Measurements from ENCODE around the gene ANKMY2.
"Not testable (repeated sequence)": the region's sequence is repeated elsewhere in the genome, so short reads cannot be mapped to it uniquely, and the experiment has no call there.

The ANKMY2 gene

GRCh38 chr7:16616542-16616941 is 29.0 kb downstream of the ANKMY2 start:
- no peak for DNase-seq

GRCh38 chr7:16616122-16616521 is 29.4 kb downstream of the ANKMY2 start:
- no peak for DNase-seq

GRCh38 chr7:16615228-16615627 is 30.3 kb downstream of the ANKMY2 start:
- DNase-seq, result no peak

DNA sequence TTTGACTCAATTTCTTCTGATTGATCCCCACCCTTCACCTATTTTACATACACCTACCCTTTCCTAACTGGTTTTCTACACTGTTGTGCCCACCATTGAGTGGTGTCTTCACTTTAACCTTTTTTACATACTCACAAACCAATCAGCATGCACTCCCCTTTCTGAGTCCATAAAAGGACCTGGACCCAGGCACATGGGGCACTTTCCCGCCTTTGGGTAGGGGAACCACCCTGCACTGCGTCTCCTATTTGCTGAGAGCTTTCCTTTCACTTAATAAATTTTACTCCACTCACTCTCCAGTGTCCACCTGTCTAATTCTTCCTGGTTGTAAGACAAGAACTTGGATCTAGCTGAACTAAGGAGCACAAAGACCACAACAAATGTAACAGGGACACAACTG is 33.8 kb downstream of the ANKMY2 start:
- DNase-seq, result no peak

- DNase-seq, result no peak
Observed at GRCh38 chr7:16609842-16610450, 35.6 kb downstream of the ANKMY2 start.

GRCh38 chr7:16606704-16607103 is 38.9 kb downstream of the ANKMY2 start:
- DNase-seq, result no peak

- DNase-seq, result no peak
Observed at GRCh38 chr7:16604054-16604453, 41.5 kb downstream of the ANKMY2 start.

DNA sequence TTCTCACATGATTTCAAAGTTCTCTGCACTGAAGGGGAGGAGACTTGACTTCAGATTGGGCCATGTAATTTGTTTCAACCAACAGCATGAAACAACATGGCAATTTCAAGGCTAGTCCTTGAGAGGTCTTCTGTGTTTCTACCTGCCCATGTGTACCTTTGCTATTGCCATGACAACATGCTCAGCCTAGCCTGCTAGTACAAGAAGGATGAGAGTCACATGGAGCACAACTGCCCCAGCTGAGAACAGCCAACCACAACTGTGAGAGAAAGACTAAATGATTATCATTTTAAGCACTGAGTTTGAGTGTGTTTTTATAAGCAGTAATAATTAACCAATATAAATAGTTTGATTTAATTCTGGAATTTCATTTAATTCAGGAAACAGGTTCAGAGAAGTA is 41.9 kb downstream of the ANKMY2 start:
- DNase-seq, result no peak

DNA sequence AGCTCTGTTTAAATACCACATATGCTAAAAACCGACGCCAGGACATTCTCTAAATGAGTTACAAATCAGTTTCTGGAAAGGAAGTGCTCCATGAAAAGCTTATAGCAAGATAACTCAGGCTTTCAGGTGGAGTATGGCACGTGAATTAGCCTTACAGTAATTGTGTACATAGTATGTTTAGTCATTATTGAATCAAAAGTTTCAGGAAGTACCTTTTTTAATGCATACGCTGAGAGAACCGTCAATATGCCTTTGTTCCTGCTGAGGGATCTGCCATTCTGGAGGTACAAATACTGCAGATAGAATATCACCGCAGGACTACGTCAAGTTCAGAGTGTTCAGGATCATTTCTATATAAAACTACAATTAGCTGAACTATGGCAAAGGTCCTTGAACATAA is 45.7 kb downstream of the ANKMY2 start:
- DNase-seq, result no peak

DNA sequence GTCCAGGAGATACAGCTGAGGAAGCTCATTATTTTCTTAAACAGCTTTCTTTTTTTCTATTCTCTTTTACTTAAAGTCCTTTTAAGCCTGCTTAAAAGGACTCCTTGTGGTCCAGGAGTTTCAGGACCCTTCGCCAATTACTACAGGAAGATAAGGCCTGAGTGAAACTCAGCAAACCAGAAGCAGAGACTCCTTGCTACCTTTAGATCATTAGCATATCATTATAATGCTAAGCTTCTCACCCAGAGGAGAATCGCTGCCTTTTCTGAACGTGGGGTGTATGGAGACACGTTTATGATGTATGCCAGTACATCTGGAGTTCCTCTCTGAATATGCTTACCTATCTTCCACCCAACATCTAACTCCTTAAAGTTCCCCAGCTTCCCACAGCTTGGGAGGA is 47.5 kb downstream of the ANKMY2 start:
- DNase-seq, result no peak

DNA sequence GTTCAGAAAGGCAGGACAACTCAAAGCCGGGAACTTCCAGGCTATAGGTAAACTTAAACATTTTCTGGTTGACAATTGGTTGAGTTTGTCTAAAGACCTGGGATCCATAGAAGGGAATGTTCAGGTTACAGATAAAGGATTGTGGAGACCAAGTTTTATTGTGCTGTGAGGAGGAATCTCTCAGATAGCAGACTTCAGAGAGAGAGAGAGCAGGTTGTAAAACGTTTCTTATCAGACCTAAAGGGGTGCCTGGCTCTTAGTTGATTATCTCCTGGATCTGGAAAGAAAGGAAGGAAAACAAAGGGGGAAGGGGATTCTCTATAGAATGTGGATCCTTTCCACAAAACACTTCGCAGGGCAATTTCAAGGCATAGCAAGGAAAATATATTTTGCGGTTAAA is 50.0 kb downstream of the ANKMY2 start:
- not testable (repeated sequence) for DNase-seq

DNA sequence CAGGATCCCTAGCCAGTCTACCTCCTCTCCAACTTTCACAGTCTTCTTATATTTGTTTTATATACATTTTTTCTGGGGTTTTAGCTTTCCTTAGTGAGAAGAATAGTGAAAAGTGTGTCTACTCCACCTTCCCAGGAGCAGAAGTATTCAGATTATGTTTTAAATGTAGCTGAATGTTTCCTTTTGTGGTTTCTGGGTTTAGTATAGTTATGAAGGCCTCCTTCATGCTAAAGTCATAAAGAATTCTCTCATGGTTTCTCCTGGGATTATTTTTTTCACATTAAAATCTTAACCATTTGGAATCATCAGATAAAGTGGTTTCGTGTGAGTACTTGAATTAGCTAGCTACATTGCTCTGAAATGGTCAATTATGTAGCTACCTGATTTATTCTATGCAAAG is 50.9 kb downstream of the ANKMY2 start:
- DNase-seq, result no peak

DNA sequence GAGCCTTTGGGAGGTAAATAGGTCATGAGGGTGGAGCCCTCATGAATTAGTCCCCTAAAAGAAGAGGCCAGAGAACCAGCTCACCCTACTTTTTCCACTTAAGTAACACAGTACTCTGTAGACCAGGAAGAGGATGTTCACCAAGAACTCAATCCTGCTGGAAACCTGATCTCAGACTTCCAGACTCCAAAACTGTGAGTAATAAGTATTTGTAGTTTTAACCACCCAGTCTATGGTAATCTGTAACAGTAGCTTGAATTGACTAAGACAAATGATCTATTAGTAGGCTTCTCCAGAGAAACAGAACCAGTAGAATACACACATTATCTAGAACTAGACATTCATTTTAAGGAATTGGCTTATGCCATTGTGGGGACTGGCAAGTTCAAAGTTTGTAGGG is 51.5 kb downstream of the ANKMY2 start:
- DNase-seq, result no peak

- DNase-seq, result no peak
Observed at GRCh38 chr7:16592395-16592794, 53.2 kb downstream of the ANKMY2 start.

- no peak for DNase-seq
Observed at GRCh38 chr7:16590424-16590823, 55.1 kb downstream of the ANKMY2 start.

DNA sequence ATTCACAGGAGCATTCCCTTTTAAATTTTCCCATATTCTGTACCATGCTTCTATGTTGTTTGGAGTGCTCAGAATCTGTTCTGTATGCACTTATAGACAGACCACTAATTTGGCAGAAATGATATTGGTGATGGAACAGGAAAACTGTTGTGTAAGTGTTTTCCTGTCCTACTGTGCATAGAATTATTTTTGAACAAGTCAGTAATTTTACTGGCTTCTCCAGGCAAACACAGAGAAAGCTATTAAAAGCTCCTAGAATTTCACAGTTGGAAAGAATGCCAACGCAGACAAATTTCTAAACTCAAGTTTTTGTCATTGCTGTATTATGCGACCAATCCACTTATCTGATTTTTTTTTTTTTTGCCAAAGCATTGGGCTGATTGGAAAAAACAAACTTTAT is 55.7 kb downstream of the ANKMY2 start:
- no peak for DNase-seq

GRCh38 chr7:16587790-16588189 is 57.8 kb downstream of the ANKMY2 start:
- DNase-seq, result no peak

DNA sequence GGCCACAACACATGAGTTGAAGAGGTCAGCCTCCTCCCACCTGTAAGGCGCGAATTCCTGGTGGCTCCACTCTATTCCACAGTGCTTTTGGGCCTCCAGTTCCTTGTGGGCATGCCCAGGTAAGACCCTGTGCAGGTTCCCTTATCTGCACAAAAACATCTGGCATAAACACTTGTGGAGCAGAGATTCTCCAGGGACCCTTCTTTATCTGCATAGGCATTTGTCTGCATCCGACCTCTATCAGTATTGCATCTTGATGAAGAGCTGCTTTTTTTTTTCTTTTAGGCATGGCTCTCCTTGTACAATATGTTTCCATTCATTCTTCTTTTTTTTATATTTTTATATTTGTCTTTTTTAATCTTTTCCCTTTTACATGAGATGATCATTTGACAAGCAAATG is 58.4 kb downstream of the ANKMY2 start:
- DNase-seq, result no peak

DNA sequence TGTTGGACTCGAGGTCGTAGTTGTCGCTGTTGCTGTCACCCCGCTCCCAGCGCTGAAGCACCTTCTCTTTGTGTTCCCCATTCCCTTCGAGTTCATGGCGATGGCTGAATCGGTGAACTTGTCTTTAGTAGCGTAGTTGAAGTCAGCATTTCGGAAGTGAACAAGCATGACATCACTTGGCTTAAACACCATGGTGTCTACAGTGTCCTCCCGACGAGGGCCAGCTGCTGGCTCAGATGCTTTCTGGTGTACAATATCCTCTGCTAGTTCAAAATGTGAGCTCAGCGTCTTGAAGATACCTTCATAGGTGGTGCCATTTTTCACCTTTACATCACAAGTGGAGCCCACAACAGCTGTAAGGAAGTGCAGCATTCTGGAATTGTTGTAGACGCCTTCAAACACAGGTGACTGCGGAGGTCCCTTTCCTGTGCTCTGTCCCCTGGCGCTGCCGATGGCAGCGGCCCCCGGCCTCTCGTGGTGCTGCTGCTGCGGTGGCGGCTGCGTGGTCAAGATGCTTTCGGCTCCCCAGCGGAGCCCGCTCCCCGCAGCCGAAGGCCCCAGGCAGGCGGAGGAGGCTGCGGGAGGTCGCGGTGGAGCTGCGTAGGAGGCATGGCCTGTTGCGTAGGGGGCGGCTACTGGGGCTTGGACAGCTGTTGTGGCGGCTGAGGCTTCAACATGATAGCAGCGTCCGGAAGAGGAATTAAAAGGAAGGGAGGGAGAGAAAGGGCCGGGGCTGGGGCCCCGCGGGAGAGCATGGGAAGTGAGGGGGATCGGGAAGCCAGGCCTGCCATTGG is 59.3 kb downstream of the ANKMY2 start:
- no peak for DNase-seq

DNA sequence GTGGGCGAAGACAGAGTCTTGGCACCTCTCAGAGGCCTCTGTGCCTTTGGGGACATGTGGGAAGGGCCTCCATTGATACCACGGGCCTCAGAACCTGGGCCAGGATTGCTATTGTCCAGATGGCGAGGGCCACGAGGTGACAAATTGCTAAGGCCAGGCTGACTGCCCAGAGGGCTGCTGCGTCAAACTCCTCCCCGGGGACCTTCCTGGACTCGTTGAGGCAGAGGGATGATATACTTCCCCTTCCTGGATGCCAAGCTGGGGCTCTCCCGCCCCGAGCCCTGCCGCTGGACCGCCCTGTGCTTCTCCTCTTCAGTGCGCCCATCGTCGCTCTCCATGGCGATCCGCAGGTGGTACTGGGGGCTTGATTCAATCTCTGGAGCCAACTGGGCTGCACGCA is 60.0 kb downstream of the ANKMY2 start:
- no peak for DNase-seq

DNA sequence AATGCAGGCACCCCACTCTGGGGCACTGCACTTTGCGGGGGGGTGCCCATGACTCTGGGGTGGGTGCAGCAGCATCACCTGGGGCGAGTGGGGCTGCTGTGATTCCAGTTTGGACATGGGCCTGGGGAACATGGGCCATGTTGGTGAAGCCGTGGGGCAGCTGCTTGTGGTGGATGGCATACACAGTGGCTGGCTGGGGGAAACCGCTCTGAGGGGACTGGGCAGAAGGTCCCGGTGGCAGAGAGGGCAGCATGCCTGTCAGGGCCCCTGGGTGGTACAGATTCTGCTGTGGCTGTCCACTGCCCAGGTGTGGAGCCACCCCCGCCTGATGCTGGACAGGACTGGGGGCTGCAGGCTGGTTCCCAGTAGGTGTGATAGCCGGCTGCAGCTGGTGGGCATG is 61.7 kb downstream of the ANKMY2 start:
- DNase-seq, result no peak

DNA sequence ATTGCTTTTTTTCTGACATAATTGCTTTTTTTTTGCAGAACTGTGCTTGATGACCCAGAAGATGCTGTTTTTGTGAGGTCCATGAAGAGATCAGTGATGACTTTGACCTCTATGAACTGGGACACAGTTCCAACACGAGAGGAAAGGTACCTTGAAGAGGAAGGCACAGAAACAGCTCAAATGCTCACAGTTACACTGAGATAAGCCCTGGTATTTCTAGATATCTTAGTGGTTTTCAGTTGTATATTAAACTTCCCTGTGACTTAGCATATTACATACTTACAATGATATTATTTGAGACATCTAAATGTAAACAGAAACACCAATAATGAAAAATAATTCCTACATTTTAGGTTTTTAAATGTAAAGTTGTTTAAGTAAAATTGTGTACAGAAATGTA is 64.3 kb downstream of the ANKMY2 start:
- no peak for DNase-seq

GRCh38 chr7:16579216-16579615 is 66.3 kb downstream of the ANKMY2 start:
- DNase-seq, result no peak

DNA sequence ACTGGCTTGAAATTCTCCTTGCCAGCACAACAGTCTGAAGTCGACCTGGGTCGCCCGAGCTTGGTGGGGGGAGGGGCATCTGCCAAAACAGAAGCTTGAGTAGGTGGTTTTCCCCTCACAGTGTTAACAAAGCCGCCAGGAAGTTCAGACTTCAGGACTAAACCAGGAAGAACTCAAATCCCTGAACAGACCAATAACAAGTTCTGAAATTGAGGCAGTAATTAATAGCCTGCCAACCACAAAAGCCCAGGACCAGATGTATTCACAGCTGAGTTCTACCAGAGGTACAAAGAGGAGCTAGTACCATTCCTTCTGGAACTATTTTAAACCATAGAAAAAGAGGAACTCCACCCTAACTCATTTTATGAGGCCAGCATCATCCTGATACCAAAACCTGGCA is 73.6 kb downstream of the ANKMY2 start:
- no peak for DNase-seq

GRCh38 chr7:16564909-16565426 is 80.6 kb downstream of the ANKMY2 start:
- DNase-seq, result no peak
